HG03045 (cell line): Measurements from ENCODE around the gene KLF2.
"Not testable (repeated sequence)": the region's sequence is repeated elsewhere in the genome, so short reads cannot be mapped to it uniquely, and the experiment has no call there.

Source experiments
- ATAC-seq: cut with Tn5 transposase; IDR thresholded peaks from one replicate; pipeline ENCODE4 v1.9.1; 2021; ENCODE audit warnings: mild to moderate bottlenecking, moderate library complexity; ENCODE audit not compliant: unreplicated experiment

The KLF2 gene

DNA sequence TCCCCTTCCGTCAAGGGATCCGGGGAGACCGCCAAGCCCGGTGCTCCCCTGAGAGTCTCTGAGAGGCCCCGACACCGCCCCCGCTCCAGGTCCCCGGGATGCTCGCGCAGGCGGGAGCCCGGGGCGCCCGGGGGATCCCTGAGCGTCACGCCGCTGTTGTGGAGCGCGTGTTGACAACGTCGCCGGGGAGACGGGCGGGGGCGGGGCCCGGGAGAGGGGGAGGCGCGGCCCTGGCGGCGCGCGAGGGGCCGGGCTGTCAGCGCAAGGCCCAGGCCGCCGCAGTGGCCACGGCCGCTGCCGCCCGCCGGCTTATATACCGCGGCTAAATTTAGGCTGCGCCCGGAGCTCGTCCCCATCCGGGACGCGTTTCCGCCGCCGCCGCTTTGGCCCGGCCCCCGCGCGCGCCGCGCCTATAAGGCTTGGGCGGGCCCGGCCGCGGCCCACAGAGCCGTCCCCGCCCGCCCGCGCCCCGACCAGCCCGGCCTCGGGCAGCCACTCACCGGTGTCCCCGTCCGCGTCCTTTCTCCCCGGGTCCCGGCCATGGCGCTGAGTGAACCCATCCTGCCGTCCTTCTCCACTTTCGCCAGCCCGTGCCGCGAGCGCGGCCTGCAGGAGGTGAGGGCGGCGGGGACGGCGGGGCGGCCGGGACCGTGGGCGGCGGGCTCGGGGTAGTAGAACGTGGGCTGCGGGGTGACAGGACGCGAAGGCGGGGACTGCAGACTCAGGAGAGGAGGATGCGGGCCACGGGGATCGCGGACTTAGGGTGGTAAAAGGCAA lies at the start of gene KLF2:
KLF2 (plus strand) TSS at position 443 of the 777 bp plus-strand sequence; CDS start at position 541, 98 bp downstream.
- ATAC-seq, result peak; percentile 57

DNA sequence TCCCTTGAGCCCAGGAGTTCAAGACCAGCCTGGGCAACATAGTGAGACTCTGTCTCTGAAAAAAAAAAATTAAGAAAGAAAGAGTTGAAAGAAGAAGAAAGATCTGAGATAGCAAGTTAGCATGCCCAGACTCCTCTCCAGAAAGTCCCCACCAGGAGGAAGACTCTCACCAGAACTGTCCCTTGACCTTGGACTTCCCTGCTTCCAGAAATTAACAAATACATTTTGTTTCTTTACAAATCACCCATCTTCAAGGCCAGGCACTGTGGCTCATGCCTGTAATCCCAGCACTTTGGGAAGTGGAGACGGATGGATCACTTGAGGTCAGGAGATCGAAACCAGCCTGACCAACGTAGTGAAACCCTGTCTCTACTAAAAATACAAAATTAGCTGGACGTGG lies 44.3 kb upstream of the KLF2 start:
- ATAC-seq, result no peak

DNA sequence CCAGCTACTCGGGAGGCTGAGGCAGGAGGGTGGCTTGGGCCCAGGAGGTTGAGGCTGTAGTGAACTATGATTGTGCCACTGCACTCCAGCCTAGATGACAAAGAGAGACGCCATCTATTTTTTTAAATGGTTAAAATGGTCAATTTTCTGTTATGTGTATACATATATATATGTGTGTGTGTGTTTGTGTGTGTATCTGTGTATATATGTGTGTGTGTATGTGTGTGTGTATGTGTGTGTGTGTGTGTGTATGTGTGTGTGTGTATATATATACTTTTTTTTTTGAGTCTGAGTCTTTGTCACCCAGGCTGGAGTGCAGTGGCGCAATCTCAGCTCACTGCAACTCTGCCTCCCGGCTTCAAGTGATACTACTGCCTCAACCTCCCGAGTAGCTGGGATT lies 42.9 kb upstream of the KLF2 start:
- no peak for ATAC-seq

GRCh38 chr19:16283210-16284061 lies 41.2 kb upstream of the KLF2 start:
- ATAC-seq, result no peak

GRCh38 chr19:16284505-16284904 lies 40.1 kb upstream of the KLF2 start:
- ATAC-seq, result no peak

GRCh38 chr19:16285079-16285478 lies 39.5 kb upstream of the KLF2 start:
- not testable (repeated sequence) for ATAC-seq

- no peak for ATAC-seq
These were observed 38.7 kb upstream of the KLF2 start for GRCh38 chr19:16285769-16286498.

- ATAC-seq, result no peak
These were observed 36.1 kb upstream of the KLF2 start for GRCh38 chr19:16288544-16288943.

DNA sequence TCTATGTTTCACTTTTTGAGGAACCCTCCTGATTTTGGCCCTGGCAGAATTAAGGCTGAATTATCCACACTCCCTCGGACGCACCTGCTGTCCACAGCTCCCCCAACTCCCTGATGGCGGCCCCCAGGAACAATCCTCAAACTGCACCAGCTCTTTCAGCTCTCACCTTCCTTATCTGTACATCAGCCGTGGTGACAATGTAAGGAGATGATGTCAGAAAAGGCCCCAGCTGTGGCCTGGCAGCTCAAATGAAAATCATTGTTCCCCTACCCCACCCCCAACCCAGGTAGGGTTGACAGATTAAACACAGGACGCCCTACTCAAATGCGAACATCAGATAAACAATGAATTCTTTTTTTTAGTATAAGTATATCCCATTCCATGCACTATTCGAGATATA lies 35.0 kb upstream of the KLF2 start:
- no peak for ATAC-seq

DNA sequence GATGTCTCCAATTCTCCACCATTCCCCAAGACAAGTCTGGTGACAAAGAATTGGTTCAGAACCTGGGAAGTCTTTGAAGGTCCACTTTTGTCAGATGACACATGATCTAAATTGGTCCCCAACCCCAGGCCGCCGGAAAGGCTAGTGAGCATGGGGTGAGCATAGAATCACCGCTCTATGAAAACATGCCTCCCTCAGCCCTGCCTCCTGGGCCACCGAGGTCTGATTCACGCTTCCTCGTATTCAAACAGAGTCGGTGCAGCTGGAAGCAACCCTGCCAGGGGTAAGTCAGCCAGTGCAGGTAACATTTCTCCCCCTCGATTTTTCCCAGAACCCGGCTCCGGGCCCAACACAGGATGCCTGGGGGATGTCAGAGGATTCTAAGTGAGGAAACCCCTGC lies 33.9 kb upstream of the KLF2 start:
- ATAC-seq, result no peak

DNA sequence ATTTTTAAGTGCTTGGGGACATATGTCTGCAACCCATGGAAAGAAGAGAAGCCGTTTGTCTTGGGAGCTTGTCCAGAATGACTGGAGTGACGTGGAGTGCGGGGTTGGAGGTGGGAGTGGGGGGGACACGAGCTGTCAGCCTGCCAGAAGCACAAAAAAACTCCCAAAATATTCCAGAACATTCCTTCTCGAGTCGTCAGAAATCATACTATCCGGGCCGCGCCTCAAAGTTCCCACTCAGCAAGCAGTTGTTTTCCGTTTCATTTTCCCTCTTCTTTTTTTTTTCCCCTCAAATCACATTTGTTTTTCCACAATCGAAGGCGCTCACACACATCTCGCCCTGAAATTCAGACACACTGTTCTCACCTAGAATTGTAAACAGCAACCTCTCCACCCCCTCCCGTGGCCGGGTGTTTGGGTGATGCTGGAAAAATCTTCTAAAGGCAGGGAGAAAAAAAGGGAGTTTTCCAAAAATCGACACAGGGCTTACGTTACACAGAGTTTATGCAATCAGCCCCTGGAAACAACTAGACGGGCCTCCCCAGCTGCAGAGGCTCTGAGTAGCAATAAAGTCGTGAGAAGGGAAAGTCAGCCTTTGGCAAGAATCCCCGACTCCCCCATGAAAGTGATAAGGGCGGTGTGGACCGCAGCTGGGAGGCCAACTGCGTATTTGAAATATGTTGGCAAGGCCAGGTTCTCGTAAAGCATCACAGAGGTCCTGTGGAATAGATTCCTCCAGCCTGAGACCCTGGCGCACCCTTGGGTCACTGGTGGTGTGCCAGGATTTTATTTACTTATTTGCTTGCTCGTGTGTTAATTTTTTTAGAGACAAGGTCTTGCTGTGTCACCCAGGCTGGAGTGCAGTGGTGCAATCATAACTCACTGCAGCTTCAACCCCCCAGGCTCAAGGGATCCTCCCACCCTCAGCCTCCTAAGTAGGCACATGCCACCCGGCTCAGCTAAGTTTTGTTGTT lies 31.2 kb upstream of the KLF2 start:
- no peak for ATAC-seq

GRCh38 chr19:16295057-16295456 lies 29.6 kb upstream of the KLF2 start:
- ATAC-seq, result no peak

- no peak for ATAC-seq
These were observed 27.9 kb upstream of the KLF2 start for GRCh38 chr19:16296713-16297112.

GRCh38 chr19:16297575-16298178 lies 26.9 kb upstream of the KLF2 start:
- no peak for ATAC-seq

GRCh38 chr19:16298334-16298733 lies 26.3 kb upstream of the KLF2 start:
- no peak for ATAC-seq

DNA sequence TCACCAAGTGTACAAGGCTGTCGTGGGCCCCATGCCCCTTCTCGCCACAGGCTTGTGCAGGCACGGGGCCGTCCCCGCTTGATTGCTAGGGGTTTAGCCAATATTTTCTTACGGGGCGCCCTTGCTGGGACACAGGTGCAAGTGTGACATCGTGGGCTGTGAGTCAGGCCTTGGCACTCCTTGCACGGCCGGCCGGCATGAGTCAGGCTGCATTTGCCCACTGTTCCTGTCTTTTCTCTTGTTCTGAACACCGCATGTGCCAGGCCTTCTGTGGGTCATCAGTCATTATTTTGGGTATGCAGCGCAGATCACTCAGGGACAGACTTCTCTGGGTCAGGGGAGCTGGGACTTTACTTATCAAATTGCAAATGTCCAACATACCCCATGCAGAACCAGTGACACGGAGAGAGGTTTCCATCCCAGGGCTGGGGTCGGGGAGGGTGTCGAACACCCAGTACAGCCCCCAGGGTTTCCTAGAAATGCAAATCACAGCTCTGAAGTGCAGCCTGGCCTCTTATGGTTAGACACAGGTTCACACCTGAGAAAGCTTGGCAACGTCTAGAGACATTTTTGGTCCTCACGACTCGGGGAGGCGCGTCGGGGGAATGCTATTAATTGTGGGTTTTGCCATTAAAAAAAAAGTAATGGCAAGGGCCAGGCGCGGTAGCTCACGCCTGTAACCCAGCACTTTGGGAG lies 22.5 kb upstream of the KLF2 start:
- no peak for ATAC-seq

- ATAC-seq, result no peak
These were observed 20.9 kb upstream of the KLF2 start for GRCh38 chr19:16303755-16304154.

DNA sequence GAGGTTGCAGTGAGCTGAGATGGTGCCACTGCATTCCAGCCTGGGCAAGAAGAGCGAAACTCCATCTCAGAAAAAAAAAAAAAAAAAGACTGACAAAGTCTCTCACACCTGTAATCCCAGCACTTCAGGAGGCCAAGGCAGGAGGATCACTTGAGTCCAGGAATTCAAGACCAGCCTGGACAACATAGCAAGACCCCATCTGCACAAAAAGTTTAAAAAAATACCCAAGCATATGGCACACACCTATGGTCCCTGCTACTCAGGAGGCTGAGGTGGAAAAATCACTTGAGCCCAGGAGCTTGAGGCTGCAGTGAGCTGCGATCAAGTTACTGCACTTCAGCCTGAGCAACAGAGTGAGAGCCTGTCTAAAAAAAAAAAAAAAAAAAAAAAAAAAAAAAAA lies 20.1 kb upstream of the KLF2 start:
- not testable (repeated sequence) for ATAC-seq

GRCh38 chr19:16305060-16305459 lies 19.6 kb upstream of the KLF2 start:
- ATAC-seq, result not testable (repeated sequence)
